SH-SY5Y (cell line): ENCODE data around the gene PTPRCAP.

Source experiments
- GATA2 ChIP-seq: IDR thresholded peaks from 2 replicates; pipeline ENCODE4 v1.6.1; 2011; ENCODE audit warnings: mild to moderate bottlenecking, low read depth, low read length
- GATA3 ChIP-seq: IDR thresholded peaks from 2 replicates; pipeline ENCODE4 v1.6.1; 2011; ENCODE audit warnings: low read depth, mild to moderate bottlenecking, low read length, moderate library complexity

GRCh38 chr11:67419325-67420049, 18.0 kb downstream of the PTPRCAP start:
- TF ChIP-seq GATA2 (no peak), GATA3 (no peak)
